Heart right ventricle (tissue), 16 donors: ENCODE measurements around the gene GGNBP2. TPM values are rescaled to one million over a fixed set of nuclear protein-coding genes. Genes with fewer than 3 reads are reported as not detected.
A peak's percentile ranks its signal among the peaks of the same experiment; 100 is the strongest.
"Not testable (repeated sequence)": the region's sequence is repeated elsewhere in the genome, so short reads cannot be mapped to it uniquely, and the experiment has no call there.

Source experiments
- ATAC-seq, 8 donors: fragments of 200-7000 bp; cut with Tn5 transposase; one replicate each; pipeline ENCODE4 v1.9.1; 2020; ENCODE audit warnings: mild to moderate bottlenecking in 8 of 8, moderate library complexity in 8 of 8, moderate number of reproducible peaks in 1 of 8
- DNase-seq, 2 donors: peaks; one replicate each; pipeline ENCODE4 v3.0.0-alpha.2; 2020
- H3K27ac ChIP-seq, 10 donors: fragments of 200-600 bp; sonication (generic) in 2 of 10; one replicate each; pipeline versions ENCODE4 v1.5.0 to v1.8.0; 2020 to 2022; ENCODE audit warnings: mild to moderate bottlenecking in 3 of 10
- H3K27me3 ChIP-seq, 7 donors: fragments of 200-600 bp; one replicate each; pipeline ENCODE4 v1.8.0; 2021 to 2022; ENCODE audit warnings: mild to moderate bottlenecking in 2 of 7
- H3K36me3 ChIP-seq, 9 donors: fragments of 200-600 bp; sonication (generic) in 1 of 9; one replicate each; pipeline versions ENCODE4 v1.5.0 to v1.8.0; 2020 to 2022; ENCODE audit warnings: mild to moderate bottlenecking in 2 of 9
- H3K4me1 ChIP-seq, 9 donors: fragments of 200-600 bp; sonication (generic) in 1 of 9; one replicate each; pipeline versions ENCODE4 v1.5.0 to v1.8.0; 2020 to 2022; ENCODE audit warnings: mild to moderate bottlenecking in 4 of 9
- H3K4me3 ChIP-seq, 10 donors: fragments of 200-600 bp; sonication (generic) in 2 of 10; one replicate each; pipeline versions ENCODE4 v1.5.0 to v1.8.0; 2020 to 2022; ENCODE audit warnings: mild to moderate bottlenecking in 7 of 10, moderate library complexity in 2 of 10
- H3K9me3 ChIP-seq, 11 donors: fragments of 200-600 bp in 10 of 11; sonication (generic) in 2 of 11; one replicate each; pipeline versions ENCODE4 v1.5.0 to v1.8.0; 2013 to 2022; ENCODE audit warnings: mild to moderate bottlenecking in 2 of 11, control low read depth in 1 of 11, moderate library complexity in 1 of 11
- CTCF ChIP-seq, 9 donors: fragments of 200-600 bp; sonication (generic) in 2 of 9; IDR thresholded peaks; one replicate each; pipeline versions ENCODE4 v1.5.0 to v1.8.0; 2021 to 2022; ENCODE audit warnings: antibody characterized with exemption in 9 of 9, mild to moderate bottlenecking in 5 of 9, moderate library complexity in 1 of 9
- WGBS, 2 donors: extraction: QIAGEN DNeasy Blood & Tissue Kit; methylation state at CpG; one replicate each; pipeline ENCODE4 v1.1.7; 2013; ENCODE audit warnings: inconsistent platforms in 1 of 2; 5-methylcytosine and 5-hydroxymethylcytosine counted together
- intact Hi-C, 10 donors: fragments of 100-400 bp; cut with DNase I; formaldehyde crosslinking; loops; one replicate each; pipeline versions ENCODE4 v1.11.1 to v1.14.2; 2022
- polyA plus RNA-seq, 2 donors: library from polyadenylated mRNA; stranded (reverse); fragments of 200-250 nt; gene quantifications; one replicate each; pipeline ENCODE4 v1.2.3, GENCODE V29; 2013
- total RNA-seq, 10 donors: library from RNA; stranded (reverse); fragmentation: NEBNext Ultra II Directional in 3 of 10; extraction: Animal tissue kit (Norgen Biotek cat#: 25700) in 3 of 10; gene quantifications; one replicate each; pipeline versions ENCODE4 v1.2.1 to v1.2.4, GENCODE V29; 2021 to 2023
- donor health status: Arrhythmogenic right ventricular cardiomyopathy.
- donor health status: ischemic (EF 13 %, LVEDD 7.1; RV severe dilation, severe dysfunction).
- donor health status: healthy with polysubstance abuse.
- donor health status: DM: no; HTN: yes; CAD: no.
- donor health status: DM: no; HTN: no; CAD: no.
- donor health status: ischemic (EF 25% LVEDD 6.9; RV normal size, moderate dysfunction).
- donor health status: ischemic (EF 25% LVEDD 5.7; RV mildly dilated, moderate dysfunction).
- donor health status: healthy.
- donor health status: DM: yes; HTN: yes; CAD: no.
- donor health status: Ischemic cardiomyopathy.
- donor health status: ischemic (EF 35%, LVEDD 5.7; RV mildly dilated, moderate dysfunction).
- donor health status: nonischemic (EF 11% LVEDD 7.7; RV severe dilation, severe dysfunction).
- donor health status: DM: yes; HTN: yes; CAD: no.
- donor health status: PGD.
- donor health status: ischemic (EF 29% LVEDD 5.4; RV normal size, mild dysfunction).
- donor health status: nonischemic (EF 23%, LVEDD 6.1; RV moderate dilation, normal function).

GGNBP2 gene
- total and polyA plus RNA-seq, 12 donors, result 25.9 to 51.2 (median 45.8) TPM

GRCh38 chr17:36602924-36603384, 58.2 kb downstream of the GGNBP2 start:
- ATAC-seq (no peak), DNase-seq (peak in 1 of 2 donors; percentile 47)
- intact Hi-C loops, result loop anchor here in 2 of 10 donors (5.0 to 10.0 kb wide), 2 partner anchors 344 to 772 kb away; partner anchors contain the start of genes AATF (in 1 of the 2) and C17orf78 (in 1 of the 2)
- TF ChIP-seq CTCF (IDR thresholded peaks at IDR 0.05), result peak; percentile 62 to 85 (median 77)
- no peak overlapping the region for H3K27ac ChIP-seq
- 30 to 34% methylated on average over 5 of the region's 5 CpGs for WGBS, 2 donors
- H3K36me3 ChIP-seq, result peaks cover 0 to 8% (median 0%) of the 10 kb centered on the region in 9 donors
- H3K27me3 ChIP-seq, result no peaks in the 10 kb centered on the region
- peak overlapping the region in 8 of 10 donors; percentile 72 to 98 (median 90) for H3K4me3 ChIP-seq
- no peaks in the 10 kb centered on the region for H3K9me3 ChIP-seq
- H3K4me1 ChIP-seq, result peaks cover 0 to 26% (median 19%) of the 10 kb centered on the region in 9 donors

- WGBS, 2 donors, result 94 to 95% methylated on average over 5 of the region's 5 CpGs
These were observed 60.3 kb downstream of the GGNBP2 start for GRCh38 chr17:36605028-36605427.

GRCh38 chr17:36608280-36608679, 63.6 kb downstream of the GGNBP2 start:
- DNase-seq (no peak), ATAC-seq (no peak)
- peaks cover 0 to 2% (median 0%) of the 10 kb centered on the region in 7 donors for H3K27me3 ChIP-seq
- TF ChIP-seq CTCF (IDR thresholded peaks at IDR 0.05), result no peak
- 87 to 88% methylated on average over 7 of the region's 7 CpGs for WGBS, 2 donors
- H3K4me1 ChIP-seq, result peaks cover 0 to 14% (median 8%) of the 10 kb centered on the region in 9 donors
- H3K36me3 ChIP-seq, result no peaks in the 10 kb centered on the region
- H3K9me3 ChIP-seq, result peaks cover 0 to 3% (median 0%) of the 10 kb centered on the region in 11 donors
- intact Hi-C loops, result loop anchor here in 1 of 10 donors (10.0 kb wide), 1 partner anchor 767 kb away; the partner anchor contains the start of gene C17orf78
- no peak overlapping the region for H3K4me3 ChIP-seq
- H3K27ac ChIP-seq, result no peak overlapping the region

More at GRCh38 chr17:36605028-36605427, 60.3 kb downstream of the GGNBP2 start:
- H3K36me3 ChIP-seq, H3K27ac ChIP-seq, H3K9me3 ChIP-seq, DNase-seq, H3K4me3 ChIP-seq, ATAC-seq, H3K27me3 ChIP-seq: not testable (repeated sequence)
- intact Hi-C loops, result loop anchor here in 1 of 10 donors (10.0 kb wide), 1 partner anchor 770 kb away; the partner anchor contains the start of gene C17orf78
- H3K4me1 ChIP-seq, result peaks cover 0 to 34% (median 23%) of the 10 kb centered on the region in 9 donors

GRCh38 chr17:36608794-36609497, 64.2 kb downstream of the GGNBP2 start:
- peaks cover 0 to 9% (median 3%) of the 10 kb centered on the region in 7 donors for H3K27me3 ChIP-seq
- DNase-seq, result no peak
- no peaks in the 10 kb centered on the region for H3K36me3 ChIP-seq
- peak in 8 of 9 donors; percentile 19 to 56 (median 38) for TF ChIP-seq CTCF (IDR thresholded peaks at IDR 0.05)
- peaks cover 0 to 3% (median 0%) of the 10 kb centered on the region in 11 donors for H3K9me3 ChIP-seq
- peaks cover 0 to 11% (median 4%) of the 10 kb centered on the region in 9 donors for H3K4me1 ChIP-seq
- intact Hi-C loops, result loop anchor here in 1 of 10 donors (10.0 kb wide), 1 partner anchor 766 kb away; the partner anchor contains the start of gene C17orf78
- H3K27ac ChIP-seq, result no peak overlapping the region
- no peak overlapping the region for H3K4me3 ChIP-seq
- ATAC-seq, result peak in 7 of 8 donors; percentile 31 to 69 (median 61)
- 39% methylated on average over 24 of the region's 24 CpGs for WGBS, 2 donors
